Mesothelial cell of epicardium (in vitro differentiated cells): ENCODE data around the gene TVP23B. TPM values are rescaled to one million over a fixed set of nuclear protein-coding genes. Genes with fewer than 3 reads are reported as not detected.

Source experiments
- DNase-seq, 2 experiments: peaks; one replicate each; pipeline ENCODE4 v3.0.0; 2021; ENCODE audit warnings: low spot score in 2 of 2; ENCODE audit not compliant: unreplicated experiment in 2 of 2
- H3K27ac Mint-ChIP-seq: 2 replicates; pipeline ENCODE4 v1.8.0; 2021; ENCODE audit warnings: mixed read lengths
- H3K27me3 Mint-ChIP-seq: 2 replicates; pipeline ENCODE4 v1.8.0; 2021; ENCODE audit warnings: low read depth, mixed read lengths
- H3K36me3 Mint-ChIP-seq: 2 replicates; pipeline ENCODE4 v1.8.0; 2021; ENCODE audit warnings: mixed read lengths
- H3K4me1 Mint-ChIP-seq: 2 replicates; pipeline ENCODE4 v1.8.0; 2021; ENCODE audit warnings: mixed read lengths
- H3K4me3 Mint-ChIP-seq: 2 replicates; pipeline ENCODE4 v1.8.0; 2021; ENCODE audit warnings: mild to moderate bottlenecking, moderate library complexity, mixed read lengths
- H3K9me3 Mint-ChIP-seq: 2 replicates; pipeline ENCODE4 v1.8.0; 2021; ENCODE audit warnings: mixed read lengths
- total RNA-seq: library from RNA; stranded (reverse); gene quantifications from 3 replicates; pipeline ENCODE4 v1.2.1, GENCODE V29; 2021
- TF ChIP-seq, protein P1 (sequence below): fragments of 200-600 bp; sonication (generic); IDR thresholded peaks from one replicate; pipeline ENCODE4 v1.5.0; 2021; ENCODE audit warnings: antibody characterized with exemption; ENCODE audit not compliant: unreplicated experiment

TVP23B gene
- total RNA-seq, 1 donor from 2014 or later: 31.5 TPM

DNA sequence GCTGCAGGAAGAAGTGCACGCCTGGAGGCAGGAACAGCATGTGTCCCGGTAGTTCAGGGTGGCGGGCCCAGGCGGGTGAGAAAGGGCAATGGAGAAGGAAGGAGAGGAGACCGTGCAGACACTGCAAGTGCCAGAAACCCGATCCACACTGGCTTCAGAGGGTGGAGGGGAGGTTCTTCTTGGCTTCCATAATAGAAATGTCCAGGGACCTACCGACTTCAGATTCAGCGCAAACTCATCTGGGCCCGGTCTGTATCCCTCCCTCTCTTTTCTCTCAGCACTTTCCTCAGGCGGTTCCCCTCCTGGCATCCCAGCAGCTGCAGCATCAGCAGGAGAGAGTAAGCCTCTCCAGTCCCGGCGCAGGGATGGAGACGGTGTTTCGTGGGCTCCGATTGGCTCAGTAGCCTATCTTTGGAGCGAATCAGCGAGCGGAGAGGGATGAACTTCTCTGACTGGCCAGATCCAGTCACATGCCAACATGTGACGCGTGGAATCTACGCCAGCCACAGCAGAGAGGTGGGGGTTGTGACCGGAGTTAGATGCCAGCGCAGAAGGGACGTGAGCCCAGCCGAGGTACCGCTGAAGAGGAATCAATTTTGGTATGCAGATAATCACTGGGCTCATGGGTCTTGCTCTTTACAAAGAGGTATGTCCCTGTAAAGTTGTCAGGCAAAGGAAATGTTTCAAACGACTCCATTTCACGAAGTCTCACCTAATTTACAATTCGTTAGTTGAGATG lies 75.0 kb downstream of the TVP23B start:
- Mint-ChIP-seq H3K9me3 (no peaks in the 10 kb centered on the region), H3K27ac (peak overlapping the region; percentile 92), H3K27me3 (no peaks in the 10 kb centered on the region), H3K4me3 (peak overlapping the region; percentile 76), H3K36me3 (no peaks in the 10 kb centered on the region), H3K4me1 (peaks cover 40% of the 10 kb centered on the region)
- peak; percentile 71 to 84 for DNase-seq
- TF ChIP-seq, protein P1, sequence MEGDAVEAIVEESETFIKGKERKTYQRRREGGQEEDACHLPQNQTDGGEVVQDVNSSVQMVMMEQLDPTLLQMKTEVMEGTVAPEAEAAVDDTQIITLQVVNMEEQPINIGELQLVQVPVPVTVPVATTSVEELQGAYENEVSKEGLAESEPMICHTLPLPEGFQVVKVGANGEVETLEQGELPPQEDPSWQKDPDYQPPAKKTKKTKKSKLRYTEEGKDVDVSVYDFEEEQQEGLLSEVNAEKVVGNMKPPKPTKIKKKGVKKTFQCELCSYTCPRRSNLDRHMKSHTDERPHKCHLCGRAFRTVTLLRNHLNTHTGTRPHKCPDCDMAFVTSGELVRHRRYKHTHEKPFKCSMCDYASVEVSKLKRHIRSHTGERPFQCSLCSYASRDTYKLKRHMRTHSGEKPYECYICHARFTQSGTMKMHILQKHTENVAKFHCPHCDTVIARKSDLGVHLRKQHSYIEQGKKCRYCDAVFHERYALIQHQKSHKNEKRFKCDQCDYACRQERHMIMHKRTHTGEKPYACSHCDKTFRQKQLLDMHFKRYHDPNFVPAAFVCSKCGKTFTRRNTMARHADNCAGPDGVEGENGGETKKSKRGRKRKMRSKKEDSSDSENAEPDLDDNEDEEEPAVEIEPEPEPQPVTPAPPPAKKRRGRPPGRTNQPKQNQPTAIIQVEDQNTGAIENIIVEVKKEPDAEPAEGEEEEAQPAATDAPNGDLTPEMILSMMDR: no peak

Other genes with a start within 250 kb of the TVP23B start
- 0.18 to 0.52 TPM (median 0.45 TPM) in 3 replicates for gene TBC1D28, start 136.8 kb upstream of the TVP23B start, total RNA-seq
- 20.4 to 21.3 TPM (median 20.9 TPM) in 3 replicates for gene FOXO3B, start 98.9 kb upstream of the TVP23B start, total RNA-seq
- 0.16 to 0.42 TPM (median 0.18 TPM) in 3 replicates for gene FBXW10, start 37.1 kb upstream of the TVP23B start, total RNA-seq
- 48.8 to 53.9 TPM (median 51.4 TPM) in 3 replicates for gene PRPSAP2, start 76.9 kb downstream of the TVP23B start, total RNA-seq
- gene SLC5A10, start 171.0 kb downstream of the TVP23B start, total RNA-seq: 0.14 to 0.25 TPM (median 0.24 TPM) in 3 replicates
- 14.5 to 15.0 TPM (median 15.0 TPM) in 3 replicates for gene FAM83G, start 223.6 kb downstream of the TVP23B start, total RNA-seq